DMS 273 treated with DMSO at 0.1 percent for 48 hours (cell line): ENCODE measurements around the gene SMOC1.
A peak's percentile ranks its signal among the peaks of the same experiment; 100 is the strongest.

ENCODE experiments used
- DNase-seq: peaks from one replicate; lab custom pipeline; 2025; lab: John Stamatoyannopoulos, UW

The SMOC1 gene

GRCh38 chr14:69879175-69880043 lies at the start of gene SMOC1:
SMOC1 (plus strand) TSS chr14:69879416; CDS start chr14:69879679, 263 bp downstream.
- DNase-seq = peak; percentile 57

GRCh38 chr14:69838881-69839416 lies 40.3 kb upstream of the SMOC1 start:
- no peak for DNase-seq

GRCh38 chr14:69839661-69840060 lies 39.6 kb upstream of the SMOC1 start:
- DNase-seq = no peak

- peak; percentile 53 for DNase-seq
Measured at GRCh38 chr14:69841656-69842055, 37.6 kb upstream of the SMOC1 start.

- no peak for DNase-seq
Measured at GRCh38 chr14:69842686-69843420, 36.4 kb upstream of the SMOC1 start.

GRCh38 chr14:69844171-69844570 lies 35.0 kb upstream of the SMOC1 start:
- DNase-seq = no peak

GRCh38 chr14:69845050-69845581 lies 34.1 kb upstream of the SMOC1 start:
- DNase-seq = no peak

GRCh38 chr14:69845787-69846186 lies 33.4 kb upstream of the SMOC1 start:
- DNase-seq = no peak

- no peak for DNase-seq
Measured at GRCh38 chr14:69848156-69848555, 31.1 kb upstream of the SMOC1 start.

GRCh38 chr14:69848903-69849391 lies 30.3 kb upstream of the SMOC1 start:
- DNase-seq = no peak

- no peak for DNase-seq
Measured at GRCh38 chr14:69850086-69850735, 29.0 kb upstream of the SMOC1 start.

GRCh38 chr14:69850736-69851112 lies 28.5 kb upstream of the SMOC1 start:
- no peak for DNase-seq

GRCh38 chr14:69852531-69853321 lies 26.5 kb upstream of the SMOC1 start:
- no peak for DNase-seq

- DNase-seq = no peak
Measured at GRCh38 chr14:69853774-69854173, 25.4 kb upstream of the SMOC1 start.

- DNase-seq = no peak
Measured at GRCh38 chr14:69854598-69854997, 24.6 kb upstream of the SMOC1 start.

- DNase-seq = no peak
Measured at GRCh38 chr14:69855180-69855832, 23.9 kb upstream of the SMOC1 start.

GRCh38 chr14:69858801-69859200 lies 20.4 kb upstream of the SMOC1 start:
- no peak for DNase-seq

- no peak for DNase-seq
Measured at GRCh38 chr14:69859591-69859990, 19.6 kb upstream of the SMOC1 start.

- no peak for DNase-seq
Measured at GRCh38 chr14:69860221-69860620, 19.0 kb upstream of the SMOC1 start.

GRCh38 chr14:69861025-69861569 lies 18.1 kb upstream of the SMOC1 start:
- DNase-seq = no peak
